SK-N-SH treated with all-trans-retinoic acid at 6 μM for 48 hours (cell line): ENCODE data around the gene POLR2A.

ENCODE experiments used
- ATAC-seq: fragments of 200-7000 bp; cut with Tn5 transposase; 3 replicates; pipeline ENCODE4 v1.9.1; 2020; ENCODE audit warnings: mild to moderate bottlenecking, moderate library complexity
- ARNTL ChIP-seq: fragments of 450-650 bp; formaldehyde crosslinking; IDR thresholded peaks from 2 replicates; pipeline ENCODE4 v1.5.0; 2020; ENCODE audit warnings: low read depth, mild to moderate bottlenecking, moderate library complexity, borderline replicate concordance
- BACH2 ChIP-seq: fragments of 250-450 bp; sonication (Bioruptor Pico); IDR thresholded peaks from 2 replicates; pipeline ENCODE4 v1.9.0; 2021; ENCODE audit warnings: mild to moderate bottlenecking, borderline replicate concordance
- CREB5 ChIP-seq: fragments of 250-450 bp; sonication (Bioruptor Pico); IDR thresholded peaks from 2 replicates; pipeline ENCODE4 v1.5.1; 2020; ENCODE audit warnings: low read depth, mild to moderate bottlenecking, moderate library complexity
- CSRNP3 ChIP-seq: fragments of 250-450 bp; sonication (Bioruptor Pico); IDR thresholded peaks from 2 replicates; pipeline ENCODE4 v1.5.1; 2021; ENCODE audit warnings: mild to moderate bottlenecking, moderate library complexity
- ESRRG ChIP-seq: fragments of 250-450 bp; sonication (Bioruptor Pico); IDR thresholded peaks from 2 replicates; pipeline ENCODE4 v1.6.1; 2021; ENCODE audit warnings: mild to moderate bottlenecking
- GLIS3 ChIP-seq: fragments of 250-450 bp; sonication (Bioruptor Pico); IDR thresholded peaks from 2 replicates; pipeline ENCODE4 v1.5.0; 2020; ENCODE audit warnings: mild to moderate bottlenecking, moderate library complexity
- ISL1 ChIP-seq: fragments of 250-450 bp; sonication (Bioruptor Pico); IDR thresholded peaks from 2 replicates; pipeline ENCODE4 v2.1.2; 2022; ENCODE audit warnings: mild to moderate bottlenecking, moderate library complexity
- OSR1 ChIP-seq: fragments of 250-450 bp; sonication (Bioruptor Pico); IDR thresholded peaks from 2 replicates; pipeline ENCODE4 v1.8.0; 2022; ENCODE audit warnings: moderate library complexity, mild to moderate bottlenecking, inconsistent platforms
- PATZ1 ChIP-seq: fragments of 250-450 bp; sonication (Bioruptor Pico); IDR thresholded peaks from 2 replicates; pipeline ENCODE4 v1.8.0; 2020; ENCODE audit warnings: mild to moderate bottlenecking, moderate library complexity, borderline replicate concordance
- POU6F1 ChIP-seq: fragments of 250-450 bp; sonication (Bioruptor Pico); IDR thresholded peaks from 2 replicates; pipeline ENCODE4 v1.8.0; 2021; ENCODE audit warnings: low read depth, mild to moderate bottlenecking, moderate library complexity, borderline replicate concordance
- PPARA ChIP-seq: fragments of 250-450 bp; sonication (Bioruptor Pico); IDR thresholded peaks from 2 replicates; pipeline ENCODE4 v1.5.0; 2020; ENCODE audit warnings: mild to moderate bottlenecking, borderline replicate concordance
- RARB ChIP-seq: fragments of 250-450 bp; sonication (Bioruptor Pico); IDR thresholded peaks from 2 replicates; pipeline ENCODE4 v1.8.0; 2021; ENCODE audit warnings: mild to moderate bottlenecking, moderate library complexity
- SNAI2 ChIP-seq: fragments of 250-450 bp; sonication (Bioruptor Pico); IDR thresholded peaks from 2 replicates; pipeline ENCODE4 v1.5.0; 2020; ENCODE audit warnings: mild to moderate bottlenecking, moderate library complexity
- TCF4 ChIP-seq: fragments of 250-450 bp; sonication (Bioruptor Pico); IDR thresholded peaks from 2 replicates; pipeline ENCODE4 v1.8.0; 2021; ENCODE audit warnings: mild to moderate bottlenecking, moderate library complexity, borderline replicate concordance
- TSHZ2 ChIP-seq: fragments of 250-450 bp; sonication (Bioruptor Pico); IDR thresholded peaks from 2 replicates; pipeline ENCODE4 v1.5.0; 2020; ENCODE audit warnings: mild to moderate bottlenecking, moderate library complexity
- ZC3H10 ChIP-seq: fragments of 250-450 bp; sonication (Bioruptor Pico); IDR thresholded peaks from 2 replicates; pipeline ENCODE4 v1.5.1; 2021; ENCODE audit warnings: mild to moderate bottlenecking, moderate library complexity
- ZFP30 ChIP-seq: fragments of 450-650 bp; formaldehyde crosslinking; IDR thresholded peaks from 2 replicates; pipeline ENCODE4 v1.5.0; 2022; ENCODE audit warnings: mild to moderate bottlenecking, moderate library complexity
- ZNF565 ChIP-seq: fragments of 450-650 bp; formaldehyde crosslinking; conservative IDR thresholded peaks from 2 replicates; pipeline ENCODE4 v1.5.0; 2020; ENCODE audit warnings: low read depth, mild to moderate bottlenecking, moderate library complexity
- ZNF70 ChIP-seq: fragments of 450-650 bp; formaldehyde crosslinking; IDR thresholded peaks from 2 replicates; pipeline ENCODE4 v1.5.0; 2020; ENCODE audit warnings: mild to moderate bottlenecking, moderate library complexity
- ZNF8 ChIP-seq: fragments of 450-650 bp; formaldehyde crosslinking; IDR thresholded peaks from 2 replicates; pipeline ENCODE4 v1.5.0; 2020; ENCODE audit warnings: mild to moderate bottlenecking, moderate library complexity

POLR2A gene

GRCh38 chr17:7445619-7445968, 38.6 kb upstream of the POLR2A start (continued):
- no peak for TF ChIP-seq POU6F1 (CRISPR knock-in tag)
- TF ChIP-seq ZNF70 (CRISPR knock-in tag) = no peak
- TF ChIP-seq ZC3H10 (CRISPR knock-in tag) = no peak

GRCh38 chr17:7448461-7448860, 35.7 kb upstream of the POLR2A start:
- ATAC-seq = no peak

GRCh38 chr17:7459961-7460545, 24.1 kb upstream of the POLR2A start:
- no peak for ATAC-seq
- no peak for TF ChIP-seq PATZ1 (CRISPR knock-in tag)
- no peak for TF ChIP-seq ISL1 (CRISPR knock-in tag)
- TF ChIP-seq ZC3H10 (CRISPR knock-in tag) = no peak
- TF ChIP-seq CSRNP3 = no peak
- no peak for TF ChIP-seq OSR1
- TF ChIP-seq ARNTL (CRISPR knock-in tag) = no peak
- no peak for TF ChIP-seq TCF4
- no peak for TF ChIP-seq ZNF8 (CRISPR knock-in tag)

More at GRCh38 chr17:7448461-7448860, 35.7 kb upstream of the POLR2A start:
- TF ChIP-seq PATZ1 (CRISPR knock-in tag) (no peak), CREB5 (CRISPR knock-in tag) (no peak), ESRRG (CRISPR knock-in tag) (no peak), BACH2 (CRISPR knock-in tag) (no peak), PPARA (CRISPR knock-in tag) (no peak), CSRNP3 (no peak), SNAI2 (CRISPR knock-in tag) (no peak), ZNF565 (no peak), TCF4 (no peak), RARB (CRISPR knock-in tag) (no peak), TSHZ2 (no peak), GLIS3 (no peak), ZFP30 (no peak), OSR1 (no peak)
- TF ChIP-seq, all 23 proteins: peak for 0
